GM15510 (cell line): ENCODE measurements around the gene IDS.

ENCODE experiments used
- POLR2A ChIP-seq: IDR thresholded peaks from 3 replicates; pipeline ENCODE4 v1.6.1; 2011; ENCODE audit warnings: borderline replicate concordance; ENCODE audit not compliant: insufficient read length; ENCODE audit errors: extremely low read depth

Gene IDS

GRCh38 chrX:149493567-149494562 is 11.2 kb downstream of the IDS start:
- no peak for TF ChIP-seq POLR2A

GRCh38 chrX:149491812-149492211 is 13.3 kb downstream of the IDS start:
- TF ChIP-seq POLR2A = no peak

GRCh38 chrX:149490100-149490499 is 15.0 kb downstream of the IDS start:
- no peak for TF ChIP-seq POLR2A

GRCh38 chrX:149487292-149487691 is 17.8 kb downstream of the IDS start:
- no peak for TF ChIP-seq POLR2A

- no peak for TF ChIP-seq POLR2A
Measured at GRCh38 chrX:149476513-149476912, 28.6 kb downstream of the IDS start.

- TF ChIP-seq POLR2A = no peak
Measured at GRCh38 chrX:149473966-149474365, 31.1 kb downstream of the IDS start.

- TF ChIP-seq POLR2A = no peak
Measured at GRCh38 chrX:149473092-149473491, 32.0 kb downstream of the IDS start.

GRCh38 chrX:149472625-149473024 is 32.5 kb downstream of the IDS start:
- no peak for TF ChIP-seq POLR2A

GRCh38 chrX:149471397-149471796 is 33.7 kb downstream of the IDS start:
- TF ChIP-seq POLR2A = no peak

- no peak for TF ChIP-seq POLR2A
Measured at GRCh38 chrX:149470955-149471354, 34.2 kb downstream of the IDS start.

GRCh38 chrX:149469406-149469805 is 35.7 kb downstream of the IDS start:
- TF ChIP-seq POLR2A = no peak

GRCh38 chrX:149467920-149468319 is 37.2 kb downstream of the IDS start:
- no peak for TF ChIP-seq POLR2A

- TF ChIP-seq POLR2A = no peak
Measured at GRCh38 chrX:149467461-149467860, 37.6 kb downstream of the IDS start.

GRCh38 chrX:149462849-149463248 is 42.3 kb downstream of the IDS start:
- TF ChIP-seq POLR2A = no peak

GRCh38 chrX:149461746-149462145 is 43.4 kb downstream of the IDS start:
- TF ChIP-seq POLR2A = no peak

- TF ChIP-seq POLR2A = no peak
Measured at GRCh38 chrX:149458586-149458985, 46.5 kb downstream of the IDS start.
